Smooth muscle cell of the umbilical artery (primary cell): Measurements from ENCODE around the gene TMEM51. TPM values are rescaled to one million over a fixed set of nuclear protein-coding genes. Genes with fewer than 3 reads are reported as not detected.

Experiments
- total RNA-seq: library from RNA; depleted of rRNA; stranded (reverse); fragments of >200 nt; gene quantifications from 2 replicates; pipeline ENCODE4 v1.2.3, GENCODE V29; 2014

The TMEM51 gene
- total RNA-seq, result 8.6 and 10.5 TPM in 2 replicates

GRCh38 chr1:15153184-15153841 lies at the start of gene TMEM51:
Gene TMEM51 (plus strand): TSS chr1:15153747. CDS start chr1:15215088, 61,341 bp downstream.

GRCh38 chr1:15246960-15247614 lies 93.5 kb downstream of the TMEM51 start, which contains the start of gene FHAD1:
Gene FHAD1 (plus strand): TSS chr1:15247223. CDS start chr1:15251785, 4,562 bp downstream.

Other genes starting within 250 kb of the TMEM51 start
- gene FHAD1, start 93.5 kb downstream of the TMEM51 start, total RNA-seq, result 0.42 and 0.59 TPM in 2 replicates